Esophagus (tissue), 2 donors: ENCODE data around the gene SART3. TPM values are rescaled to one million over a fixed set of nuclear protein-coding genes. Genes with fewer than 3 reads are reported as not detected.
"Not testable (repeated sequence)": the region's sequence is repeated elsewhere in the genome, so short reads cannot be mapped to it uniquely, and the experiment has no call there.

Experiments used
- H3K27ac ChIP-seq, 2 donors: one replicate each; pipeline ENCODE4 v1.5.1; 2013; ENCODE audit warnings: low read depth in 2 of 2, mild to moderate bottlenecking in 2 of 2, inconsistent platforms in 1 of 2, low read length in 1 of 2, moderate library complexity in 1 of 2
- H3K27me3 ChIP-seq, 2 donors: one replicate each; pipeline ENCODE4 v1.6.1; 2013; ENCODE audit warnings: low read length in 2 of 2, control low read depth in 1 of 2, mild to moderate bottlenecking in 1 of 2; ENCODE audit not compliant: insufficient read depth in 2 of 2, control insufficient read depth in 1 of 2
- H3K36me3 ChIP-seq, 2 donors: one replicate each; pipeline ENCODE4 v1.6.1; 2013; ENCODE audit warnings: low read length in 1 of 2; ENCODE audit not compliant: control insufficient read depth in 2 of 2, insufficient read depth in 2 of 2
- H3K4me1 ChIP-seq, 2 donors: one replicate each; pipeline ENCODE4 v1.6.1; 2013; ENCODE audit warnings: low read length in 1 of 2; ENCODE audit not compliant: control insufficient read depth in 2 of 2, insufficient read depth in 2 of 2
- H3K4me3 ChIP-seq, 2 donors: one replicate each; pipeline ENCODE4 v1.5.1; 2013; ENCODE audit warnings: low read length in 2 of 2, mild to moderate bottlenecking in 2 of 2, low read depth in 1 of 2, moderate library complexity in 1 of 2
- H3K9me3 ChIP-seq, 2 donors: one replicate each; pipeline ENCODE4 v1.6.1; 2013; ENCODE audit warnings: mild to moderate bottlenecking in 2 of 2, low read depth in 1 of 2, low read length in 1 of 2, moderate library complexity in 1 of 2; ENCODE audit not compliant: control insufficient read depth in 2 of 2, insufficient read depth in 1 of 2
- WGBS, 2 donors: extraction: QIAGEN DNeasy Blood & Tissue Kit; methylation state at CpG; one replicate each; pipeline ENCODE4 v1.1.7; 2013; 5-methylcytosine and 5-hydroxymethylcytosine counted together
- polyA plus RNA-seq, 2 donors: library from polyadenylated mRNA; stranded (reverse); fragments of 200-250 nt; gene quantifications; one replicate each; pipeline ENCODE4 v1.2.3, GENCODE V29; 2013
- donor health status: healthy with polysubstance abuse.
- donor health status: Bipolar disorder and iron deficiency.

SART3 gene
- polyA plus RNA-seq, 2 donors, result 10.8 to 16.0 TPM

- Histone ChIP-seq H3K4me3 (no peak overlapping the region), H3K36me3 (no peaks in the 10 kb centered on the region), H3K9me3 (no peaks in the 10 kb centered on the region), H3K4me1 (no peaks in the 10 kb centered on the region), H3K27ac (no peak overlapping the region), H3K27me3 (no peaks in the 10 kb centered on the region)
- 43 to 53% methylated on average over 3 of the region's 3 CpGs for WGBS, 2 donors
These were observed 52.9 kb downstream of the SART3 start for GRCh38 chr12:108507971-108508642.

- no peaks in the 10 kb centered on the region for H3K36me3 ChIP-seq
- H3K9me3 ChIP-seq, result peaks cover 0 to 2% of the 10 kb centered on the region in 2 donors
- no peaks in the 10 kb centered on the region for H3K4me1 ChIP-seq
- WGBS, 2 donors, result 61 to 66% methylated on average over 7 of the region's 7 CpGs
- no peak overlapping the region for H3K27ac ChIP-seq
- no peak overlapping the region for H3K4me3 ChIP-seq
- H3K27me3 ChIP-seq, result no peaks in the 10 kb centered on the region
These were observed 55.8 kb downstream of the SART3 start for GRCh38 chr12:108505129-108505528.

GRCh38 chr12:108502922-108503321 is 58.1 kb downstream of the SART3 start:
- no peak overlapping the region for H3K27ac ChIP-seq
- no peaks in the 10 kb centered on the region for H3K4me1 ChIP-seq
- no peaks in the 10 kb centered on the region for H3K36me3 ChIP-seq
- peaks cover 0 to 2% of the 10 kb centered on the region in 2 donors for H3K9me3 ChIP-seq
- WGBS, 2 donors, result 59 to 71% methylated on average over 2 of the region's 2 CpGs
- H3K27me3 ChIP-seq, result peaks cover 0 to 3% of the 10 kb centered on the region in 2 donors
- H3K4me3 ChIP-seq, result no peak overlapping the region

GRCh38 chr12:108498136-108498535 is 62.8 kb downstream of the SART3 start:
- Histone ChIP-seq H3K36me3 (no peaks in the 10 kb centered on the region), H3K4me1 (no peaks in the 10 kb centered on the region), H3K27me3 (peaks cover 0 to 6% of the 10 kb centered on the region in 2 donors), H3K27ac (no peak overlapping the region), H3K4me3 (no peak overlapping the region), H3K9me3 (peaks cover 0 to 2% of the 10 kb centered on the region in 2 donors)
- WGBS, 2 donors, result 80 to 82% methylated on average over 11 of the region's 11 CpGs

GRCh38 chr12:108495823-108496579 is 65.0 kb downstream of the SART3 start:
- H3K9me3 ChIP-seq, result no peaks in the 10 kb centered on the region
- 57 to 67% methylated on average over 11 of the region's 11 CpGs for WGBS, 2 donors
- H3K36me3 ChIP-seq, result no peaks in the 10 kb centered on the region
- no peak overlapping the region for H3K27ac ChIP-seq
- H3K4me3 ChIP-seq, result no peak overlapping the region
- no peaks in the 10 kb centered on the region for H3K4me1 ChIP-seq
- peaks cover 0 to 6% of the 10 kb centered on the region in 2 donors for H3K27me3 ChIP-seq

GRCh38 chr12:108495054-108495453 is 65.9 kb downstream of the SART3 start:
- H3K27me3 ChIP-seq, result peaks cover 0 to 6% of the 10 kb centered on the region in 2 donors
- no peak overlapping the region for H3K27ac ChIP-seq
- H3K4me3 ChIP-seq, result no peak overlapping the region
- H3K4me1 ChIP-seq, result no peaks in the 10 kb centered on the region
- no peaks in the 10 kb centered on the region for H3K9me3 ChIP-seq
- WGBS, 2 donors, result 35 to 68% methylated on average over 1 of the region's 1 CpG
- no peaks in the 10 kb centered on the region for H3K36me3 ChIP-seq

- Histone ChIP-seq H3K9me3 (no peaks in the 10 kb centered on the region), H3K4me3 (no peak overlapping the region), H3K4me1 (no peaks in the 10 kb centered on the region), H3K27ac (no peak overlapping the region), H3K27me3 (peaks cover 0 to 3% of the 10 kb centered on the region in 2 donors), H3K36me3 (no peaks in the 10 kb centered on the region)
- 61 to 70% methylated on average over 2 of the region's 2 CpGs for WGBS, 2 donors
These were observed 69.7 kb downstream of the SART3 start for GRCh38 chr12:108491256-108491655.

- not testable (repeated sequence) for H3K36me3 ChIP-seq, H3K4me1 ChIP-seq, H3K27me3 ChIP-seq, H3K4me3 ChIP-seq, H3K27ac ChIP-seq, H3K9me3 ChIP-seq
- 75 to 80% methylated on average over 4 of the region's 4 CpGs for WGBS, 2 donors
These were observed 73.9 kb downstream of the SART3 start for GRCh38 chr12:108487029-108487428.

- not testable (repeated sequence) for H3K36me3 ChIP-seq, H3K27me3 ChIP-seq, H3K9me3 ChIP-seq, H3K4me1 ChIP-seq, H3K4me3 ChIP-seq, H3K27ac ChIP-seq
- WGBS, 2 donors, result 65 to 70% methylated on average over 7 of the region's 7 CpGs
These were observed 75.6 kb downstream of the SART3 start for GRCh38 chr12:108485371-108485770.

- H3K4me1 ChIP-seq, result no peaks in the 10 kb centered on the region
- 69 to 82% methylated on average over 2 of the region's 2 CpGs for WGBS, 2 donors
- no peak overlapping the region for H3K27ac ChIP-seq
- no peaks in the 10 kb centered on the region for H3K27me3 ChIP-seq
- no peak overlapping the region for H3K4me3 ChIP-seq
- H3K9me3 ChIP-seq, result no peaks in the 10 kb centered on the region
- H3K36me3 ChIP-seq, result no peaks in the 10 kb centered on the region
These were observed 76.1 kb downstream of the SART3 start for GRCh38 chr12:108484845-108485244.
